Measurements from ENCODE around the gene ARHGAP10.

Gene ARHGAP10

GRCh38 chr4:147731580-147732517, at the start of gene ARHGAP10:
Gene ARHGAP10 (plus strand): TSS chr4:147732088. CDS start chr4:147732302, 214 bp downstream.
- DNase-seq = no peak

DNA sequence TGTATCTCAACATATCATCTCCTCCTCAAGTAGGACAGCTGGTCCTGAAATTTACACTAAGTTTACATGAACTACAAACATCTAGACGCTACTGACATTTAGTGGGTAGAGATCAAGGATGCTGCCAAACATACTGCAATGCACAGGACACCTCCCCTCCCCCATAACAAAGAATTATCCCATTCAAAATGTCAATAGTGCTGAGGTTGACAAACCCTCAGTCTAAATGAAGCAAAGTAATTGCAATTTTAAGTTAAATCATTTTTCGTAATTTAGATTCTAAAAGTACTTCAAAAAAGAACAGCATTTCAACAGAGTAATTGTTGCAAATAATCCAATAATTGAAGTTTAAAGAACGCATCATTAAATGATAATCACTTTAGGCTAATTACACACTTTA, 49.1 kb upstream of the ARHGAP10 start:
- DNase-seq = no peak

GRCh38 chr4:147683188-147683591, 48.7 kb upstream of the ARHGAP10 start:
- DNase-seq = no peak

- peak; percentile 36 for DNase-seq
Observed at GRCh38 chr4:147683717-147684700, 47.9 kb upstream of the ARHGAP10 start, which contains the start of gene PRMT9. Gene PRMT9 (minus strand): TSS chr4:147684163. CDS start chr4:147683987, 176 bp downstream.

DNA sequence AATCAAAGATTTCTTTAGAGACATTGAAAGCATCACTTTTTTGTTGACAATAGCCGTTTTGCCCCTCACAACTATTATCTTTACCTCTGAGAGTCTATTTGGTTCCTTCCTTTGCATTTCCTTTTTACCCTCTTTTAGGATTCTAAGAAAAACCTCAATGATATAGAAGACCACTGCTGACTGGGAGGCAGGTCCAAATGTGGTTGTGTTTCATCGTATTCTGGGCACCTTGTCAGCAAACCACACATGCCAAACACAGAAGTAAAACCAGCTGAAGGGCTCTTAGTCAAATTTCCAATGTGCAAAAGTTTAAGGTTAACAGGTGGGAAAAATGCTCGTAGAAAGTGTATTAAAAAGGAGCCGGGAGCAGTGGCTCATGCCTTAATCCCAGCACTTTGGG, 42.8 kb upstream of the ARHGAP10 start:
- DNase-seq = no peak

DNA sequence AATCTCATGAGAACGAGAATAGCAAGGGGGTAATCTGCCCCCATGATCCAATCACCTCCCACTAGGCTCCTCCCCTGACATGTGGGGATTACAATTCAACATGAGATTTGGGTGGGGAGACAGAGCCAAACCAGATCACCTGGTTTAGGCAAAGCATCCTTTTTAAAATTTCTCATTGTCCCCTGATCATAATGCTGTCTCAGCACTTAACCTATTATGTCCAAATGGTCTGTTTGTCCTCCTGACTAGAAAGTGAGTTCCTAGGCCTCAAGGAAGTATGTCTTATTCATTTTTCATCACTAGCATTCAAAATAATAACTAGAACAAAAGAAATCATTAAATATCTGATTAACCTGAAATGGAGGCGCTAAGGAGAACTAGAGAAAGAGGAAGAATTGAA, 40.1 kb upstream of the ARHGAP10 start:
- DNase-seq = no peak

DNA sequence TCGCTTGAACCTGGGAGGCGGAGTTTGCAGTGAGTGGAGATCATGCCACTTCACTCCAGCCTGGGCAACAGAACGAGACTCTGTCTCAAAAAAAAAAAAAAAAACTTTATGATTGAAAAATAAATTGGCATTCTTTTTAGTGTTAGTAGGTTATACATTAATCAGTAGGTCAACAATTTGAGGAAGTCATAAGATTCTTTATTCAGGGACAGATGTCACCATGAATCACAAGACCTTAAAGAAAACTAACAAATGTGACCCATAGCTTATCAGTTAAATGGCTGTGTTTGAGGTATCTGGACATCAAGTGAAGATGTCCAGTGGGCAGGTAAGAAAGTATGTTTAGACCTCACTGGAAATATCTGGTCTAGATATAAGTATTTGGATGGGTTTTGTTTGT, 38.7 kb upstream of the ARHGAP10 start:
- no peak for DNase-seq

DNA sequence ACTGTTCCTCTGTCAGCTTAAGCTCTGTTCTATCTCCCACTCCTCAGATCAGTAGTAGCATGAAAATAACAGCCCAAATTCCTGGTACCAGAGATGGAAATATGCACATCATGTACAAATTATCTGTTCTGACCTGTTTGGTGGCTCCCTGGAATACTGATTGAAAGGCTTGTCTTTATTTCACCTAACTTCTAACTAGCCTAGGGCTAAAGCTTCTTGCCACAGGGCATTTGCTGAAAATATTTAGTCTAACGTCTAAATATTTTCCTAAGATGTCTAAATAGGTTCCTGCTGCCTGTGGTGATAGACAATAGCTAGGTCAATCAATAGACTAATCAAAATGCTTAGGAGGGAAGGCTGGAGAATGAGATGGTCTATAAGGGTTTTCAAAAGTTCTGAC, 35.0 kb upstream of the ARHGAP10 start:
- DNase-seq = no peak

DNA sequence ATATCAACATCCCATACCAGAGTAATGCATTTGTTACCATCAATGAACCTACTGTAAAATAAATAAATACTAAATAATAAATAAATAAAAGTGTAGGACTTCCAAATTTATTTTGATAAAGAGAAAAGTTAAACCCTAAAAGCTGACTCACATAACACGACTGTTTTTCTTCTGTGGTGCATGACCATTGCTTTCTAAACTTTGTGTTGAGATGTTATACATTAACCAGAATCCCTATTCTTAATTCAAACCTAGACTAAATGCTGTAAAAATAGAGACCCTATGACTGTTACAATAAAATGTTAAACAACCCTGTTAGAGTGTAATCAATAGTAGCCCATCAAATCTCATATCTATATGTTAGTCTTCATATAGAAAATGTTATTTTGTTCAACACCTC, 27.0 kb upstream of the ARHGAP10 start:
- no peak for DNase-seq

DNA sequence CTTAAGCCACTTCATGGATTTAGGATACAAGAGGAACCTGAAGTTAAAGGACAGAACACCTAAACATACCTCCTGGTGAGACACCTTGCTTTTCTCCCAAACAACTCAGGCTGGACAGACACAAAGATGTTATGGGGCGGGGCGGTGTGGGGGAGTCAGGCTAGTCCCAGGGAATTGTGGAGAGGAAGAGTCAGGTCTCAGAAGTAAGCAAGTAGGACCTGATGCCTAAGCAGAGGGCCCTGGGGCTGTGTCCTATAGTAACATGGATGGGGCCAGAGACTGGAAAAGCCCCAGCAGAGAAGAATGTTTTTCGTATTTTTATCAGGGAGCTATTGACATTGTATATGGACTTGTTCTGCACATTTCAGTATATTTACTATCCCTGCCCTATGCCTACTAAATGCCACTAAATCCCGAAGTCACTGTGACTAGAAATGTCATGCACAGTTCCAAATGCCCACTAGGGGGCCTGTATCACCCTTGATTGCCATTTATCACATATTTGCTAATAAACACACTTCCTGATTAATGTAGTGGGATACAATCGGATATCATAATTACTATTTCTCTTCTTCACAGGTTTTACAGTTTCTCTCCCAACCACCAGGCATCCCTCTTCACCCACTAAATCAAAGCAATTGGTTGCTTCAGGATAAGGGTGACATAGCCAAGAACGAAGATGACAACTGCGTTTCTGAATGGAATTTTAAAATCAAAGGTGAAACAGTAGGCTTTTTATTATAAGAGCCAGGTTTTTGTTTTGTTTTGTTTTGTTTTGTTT, 23.8 kb upstream of the ARHGAP10 start:
- peak; percentile 23 for DNase-seq

DNA sequence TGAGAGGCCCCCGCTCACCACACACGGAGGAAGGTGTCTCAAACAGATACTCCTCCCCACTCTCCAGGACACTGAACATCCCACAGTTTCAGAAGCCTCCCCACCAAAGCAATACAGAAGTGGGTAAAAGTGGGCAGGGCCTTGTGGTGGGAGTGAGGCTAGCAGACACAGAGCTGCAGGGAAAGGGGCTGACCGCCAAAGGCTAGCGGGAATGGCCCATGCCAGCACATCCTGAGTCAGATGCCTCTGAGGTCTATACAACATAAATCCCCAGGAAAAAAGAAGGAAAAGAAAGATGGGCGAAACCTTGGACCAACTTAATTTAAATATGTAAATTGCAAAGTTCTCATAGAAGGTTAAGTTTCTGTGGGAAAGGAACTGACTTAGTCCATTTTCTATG, 21.9 kb upstream of the ARHGAP10 start:
- no peak for DNase-seq

GRCh38 chr4:147714575-147715401, 17.1 kb upstream of the ARHGAP10 start:
- no peak for DNase-seq

DNA sequence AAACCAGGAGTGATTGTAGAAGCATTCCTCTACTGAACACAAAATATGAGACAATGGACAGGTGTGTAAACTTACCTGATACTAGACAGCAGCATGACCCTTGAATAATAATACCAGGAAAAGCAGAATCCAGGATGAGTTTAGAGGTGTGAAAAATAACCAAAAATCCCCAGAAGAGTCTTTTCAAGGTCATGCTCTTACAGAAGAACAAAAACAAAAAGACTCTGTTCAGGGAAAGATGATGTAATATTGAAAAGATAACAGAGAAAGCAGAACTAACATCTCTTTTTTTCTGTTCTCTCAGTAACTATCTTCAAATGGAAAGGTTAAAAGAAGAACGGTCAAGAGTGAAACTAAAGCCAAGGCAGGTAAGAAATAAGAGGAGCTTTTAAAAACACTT, 14.0 kb upstream of the ARHGAP10 start:
- DNase-seq = no peak

DNA sequence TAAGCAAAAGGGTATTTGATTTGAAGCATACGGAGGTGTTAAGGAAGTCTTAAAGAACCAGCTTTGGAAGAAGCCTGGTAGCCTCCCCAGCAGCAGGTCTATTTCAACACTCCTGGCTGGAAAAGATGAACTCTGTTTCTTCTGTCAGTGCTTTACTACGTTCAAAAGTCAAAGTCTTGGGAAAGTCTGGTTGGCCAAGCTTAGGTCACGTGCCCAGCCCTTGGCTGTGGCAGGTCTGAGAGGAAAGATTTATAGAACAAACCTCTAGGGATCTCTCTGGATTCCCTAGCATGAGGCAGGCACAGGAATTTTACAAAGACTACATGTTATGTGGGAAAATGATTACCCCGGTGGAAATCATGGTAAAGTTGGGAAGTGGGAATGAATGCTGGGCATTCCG, 8.6 kb upstream of the ARHGAP10 start:
- no peak for DNase-seq

DNA sequence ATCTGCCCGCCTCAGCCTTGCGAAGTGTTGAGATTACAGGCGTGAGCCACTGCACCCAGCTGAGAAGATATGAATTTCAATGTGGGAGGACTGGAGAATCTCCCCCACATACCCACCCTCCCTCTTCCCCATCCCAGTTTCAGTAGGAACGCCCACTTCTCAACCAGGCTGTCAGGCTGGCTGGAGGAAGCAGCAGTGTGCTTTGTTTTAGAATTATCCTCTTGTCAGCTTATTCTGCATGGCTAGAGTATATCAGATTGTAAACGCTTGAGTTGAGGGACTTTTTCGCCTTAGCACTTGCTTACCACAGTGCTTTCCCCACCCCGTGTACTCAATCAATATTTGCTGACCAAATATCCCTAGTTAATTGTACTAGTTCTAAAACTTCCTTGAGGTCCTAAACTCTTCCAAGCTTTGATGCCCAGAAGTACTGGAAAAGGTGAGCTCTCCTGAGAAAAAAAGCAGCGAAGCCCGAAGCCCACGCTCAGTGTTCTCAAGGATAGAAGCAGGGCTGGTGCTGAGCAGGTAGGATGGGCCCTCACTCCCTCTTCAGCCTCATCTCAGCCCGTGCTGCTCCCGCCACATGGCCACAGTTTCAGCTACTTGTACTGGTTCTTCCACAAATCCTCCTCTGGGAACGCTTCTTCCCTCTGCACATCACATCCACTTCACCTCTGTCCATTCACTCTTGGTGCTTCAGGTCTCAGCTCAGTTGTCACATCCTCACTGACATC, 7.3 kb upstream of the ARHGAP10 start:
- DNase-seq = no peak

GRCh38 chr4:147725673-147726072, 6.2 kb upstream of the ARHGAP10 start:
- DNase-seq = no peak

DNA sequence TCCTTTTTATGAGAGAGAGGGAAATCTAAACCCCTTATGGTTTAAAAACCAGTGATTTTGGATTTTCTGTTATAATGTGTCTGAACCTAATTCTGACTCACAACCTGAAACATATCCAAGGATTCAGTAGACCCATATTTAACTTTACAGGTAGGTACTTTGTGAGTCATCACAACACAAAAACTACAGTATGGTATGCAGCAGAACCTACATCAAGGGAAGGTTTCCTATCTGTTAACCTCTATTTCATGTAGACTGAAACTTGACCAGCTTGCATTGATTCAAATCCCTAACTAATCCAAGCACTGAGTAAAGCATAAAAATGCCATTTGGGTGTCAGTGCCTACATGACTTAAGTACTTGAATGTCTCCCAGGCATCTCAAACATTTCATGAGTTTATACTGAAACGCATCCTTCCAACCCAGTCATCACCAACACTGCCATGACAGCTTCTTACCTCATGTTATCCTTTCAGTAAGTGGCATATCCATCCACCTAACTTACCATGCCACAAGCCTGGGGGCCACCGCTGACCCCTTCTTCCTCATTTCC, 4.3 kb upstream of the ARHGAP10 start:
- no peak for DNase-seq

DNA sequence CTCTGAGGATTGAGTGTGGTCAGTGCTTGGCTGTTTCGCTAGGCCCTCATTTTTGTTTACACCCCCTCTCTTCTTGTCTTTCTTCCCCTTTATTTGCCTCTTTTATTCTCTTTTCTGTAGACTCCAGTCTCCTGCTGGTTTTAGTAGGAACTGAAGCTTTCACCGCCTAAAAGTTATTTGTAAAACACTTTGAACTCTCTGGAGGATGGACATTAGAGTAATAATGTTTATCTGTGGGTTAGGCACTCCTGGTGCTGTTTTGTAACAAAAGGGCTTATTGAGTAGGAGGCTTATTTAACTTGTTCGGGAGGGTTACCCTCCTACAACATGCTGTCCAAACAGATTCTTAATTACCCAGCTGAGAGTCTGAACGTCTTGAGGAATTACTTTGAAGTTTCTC, 1.6 kb upstream of the ARHGAP10 start:
- DNase-seq = no peak

GRCh38 chr4:147732518-147733235, 789 bp downstream of the ARHGAP10 start:
- DNase-seq = no peak
